Measurements from ENCODE around the gene DOCK8.

DOCK8 gene

DNA sequence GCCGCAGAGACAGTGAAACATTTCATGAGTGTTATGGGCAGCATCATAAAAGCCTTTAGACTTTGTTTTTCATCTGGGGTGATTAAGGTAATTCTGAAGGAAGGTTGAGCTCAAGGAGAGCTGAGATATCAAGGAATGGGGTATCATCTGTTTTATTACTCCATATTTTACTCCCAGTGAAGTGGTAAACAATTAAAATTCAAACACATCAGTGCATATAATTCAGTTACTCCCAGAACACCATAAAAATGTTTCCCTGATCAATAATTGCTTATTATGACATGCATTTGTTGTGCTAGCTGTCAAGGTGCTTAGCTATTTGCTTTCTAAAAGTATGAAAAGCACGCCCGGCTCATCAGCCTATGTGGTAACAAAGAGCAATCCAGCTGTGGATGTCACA lies 81.7 kb downstream of the DOCK8 start:
- H3K36me3 Mint-ChIP-seq = peaks cover 36 to 54% of the 10 kb centered on the region in 2 donors
- H3K4me1 Mint-ChIP-seq = peaks cover 26 to 45% of the 10 kb centered on the region in 2 donors
- no peaks in the 10 kb centered on the region for H3K27me3 Mint-ChIP-seq
- no peaks in the 10 kb centered on the region for H3K9me3 Mint-ChIP-seq
- H3K27ac Mint-ChIP-seq = peak overlapping the region; percentile 95
- no peak for ATAC-seq (replicated peaks)
- no peak for DNase-seq
- no peak overlapping the region for H3K4me3 Mint-ChIP-seq

DNA sequence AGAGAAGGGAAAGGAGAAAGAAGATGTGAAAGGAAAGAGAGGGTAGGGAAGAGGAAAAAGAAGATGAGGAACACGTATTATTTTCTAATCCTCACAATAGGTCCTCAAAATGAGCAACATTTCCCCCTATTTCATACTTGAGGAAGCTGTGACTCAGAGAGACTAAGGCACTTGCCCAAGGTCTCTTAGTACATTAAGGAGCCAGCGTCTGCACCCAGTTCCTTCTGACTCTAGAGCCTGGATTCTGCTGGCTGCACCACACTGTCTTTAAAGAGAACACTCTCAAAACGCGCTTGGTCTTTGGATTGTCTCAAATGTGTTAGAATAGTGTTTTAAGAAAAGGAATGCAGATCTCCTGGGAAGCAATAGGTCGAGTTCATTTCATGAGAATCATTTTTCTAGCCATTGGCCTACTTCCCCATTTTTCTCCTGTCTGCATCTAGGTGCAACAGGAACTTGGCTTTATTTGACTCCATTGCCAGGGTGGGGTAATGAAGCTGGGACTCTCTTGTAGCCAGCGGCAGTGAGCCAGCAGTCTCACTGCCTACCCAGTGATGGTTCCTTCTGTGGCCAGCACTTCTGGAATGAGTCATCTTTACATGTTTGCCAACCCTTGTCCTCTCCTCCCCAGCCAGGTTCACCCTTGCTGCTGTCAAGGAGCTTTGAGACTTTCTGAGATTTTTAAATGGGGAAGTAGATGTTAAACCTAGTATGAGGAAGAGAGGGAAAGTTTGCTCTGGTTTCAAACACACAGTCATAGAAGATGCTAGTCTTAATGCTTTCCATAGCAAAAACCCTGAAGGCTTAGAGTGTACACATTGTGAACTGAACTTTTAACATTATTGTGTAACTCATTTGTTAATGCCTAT lies 82.7 kb downstream of the DOCK8 start:
- peak; percentile 80 for DNase-seq
- Mint-ChIP-seq H3K4me1 (peaks cover 26 to 45% of the 10 kb centered on the region in 2 donors), H3K27me3 (no peaks in the 10 kb centered on the region), H3K4me3 (peak overlapping the region; percentile 59 to 70), H3K27ac (peak overlapping the region; percentile 95), H3K36me3 (peaks cover 36 to 59% of the 10 kb centered on the region in 2 donors), H3K9me3 (no peaks in the 10 kb centered on the region)
- ATAC-seq (replicated peaks) = peak; percentile 99

GRCh38 chr9:303502-303901 lies 88.8 kb downstream of the DOCK8 start:
- peaks cover 38 to 59% of the 10 kb centered on the region in 2 donors for H3K36me3 Mint-ChIP-seq

DNA sequence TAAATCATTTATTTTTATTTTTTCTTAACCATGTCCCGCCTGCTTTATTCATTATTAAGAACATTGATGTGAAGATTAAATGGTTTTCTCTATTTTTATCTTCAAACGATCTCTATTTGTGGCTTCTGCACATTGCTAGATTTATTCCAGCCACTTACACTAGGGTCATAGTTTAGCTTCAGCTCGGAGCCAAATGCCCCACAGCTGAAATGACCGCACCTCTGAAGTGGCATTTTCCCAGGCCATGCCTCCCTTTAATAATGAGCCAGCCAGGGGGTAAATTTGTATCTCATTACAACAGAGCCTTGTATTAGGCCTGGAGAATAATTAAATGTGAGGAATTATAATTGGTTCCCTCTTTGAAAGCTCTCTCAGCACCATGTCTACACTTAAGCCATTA lies 89.4 kb downstream of the DOCK8 start:
- Mint-ChIP-seq H3K36me3 (peaks cover 38 to 59% of the 10 kb centered on the region in 2 donors), H3K27ac (no peak overlapping the region), H3K4me3 (no peak overlapping the region)

More at GRCh38 chr9:303502-303901, 88.8 kb downstream of the DOCK8 start:
- Mint-ChIP-seq H3K4me1 (peaks cover 4 to 26% of the 10 kb centered on the region in 2 donors), H3K9me3 (no peaks in the 10 kb centered on the region), H3K27me3 (no peaks in the 10 kb centered on the region), H3K27ac (no peak overlapping the region), H3K4me3 (no peak overlapping the region)
- ATAC-seq (replicated peaks) = no peak
- no peak for DNase-seq

DNA sequence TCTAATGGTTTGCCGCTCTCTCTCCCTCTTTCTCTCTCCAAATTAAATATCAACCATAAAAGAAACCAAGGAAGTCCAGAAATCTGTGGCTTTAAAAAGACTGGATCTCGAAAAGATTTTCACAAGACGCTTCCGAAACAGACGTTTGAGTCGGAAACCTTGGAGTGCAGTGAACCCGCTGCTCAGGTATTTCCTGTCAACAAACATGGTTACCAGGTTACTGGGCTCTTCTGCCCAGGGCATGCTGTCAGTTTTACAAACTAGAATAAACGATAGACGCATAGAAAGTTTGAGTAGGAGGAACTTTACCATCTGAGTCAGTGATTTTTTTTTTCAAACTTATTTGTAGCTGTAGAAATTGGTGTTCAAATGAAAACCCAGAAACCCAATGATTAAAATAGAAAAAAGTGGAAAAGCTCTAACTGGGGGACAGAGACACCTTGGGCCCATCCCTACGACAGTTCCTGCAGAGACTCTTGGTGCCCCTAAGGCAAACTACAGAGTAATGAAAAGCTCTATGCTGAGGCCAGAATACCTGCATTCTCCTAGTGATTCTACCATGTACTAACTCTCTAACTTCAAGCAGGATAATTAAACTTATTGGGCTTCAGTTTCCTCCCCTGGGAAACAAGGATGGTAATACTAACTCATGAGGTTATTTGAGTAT lies 90.0 kb downstream of the DOCK8 start:
- Mint-ChIP-seq H3K4me3 (no peak overlapping the region), H3K36me3 (peaks cover 36 to 59% of the 10 kb centered on the region in 2 donors), H3K27ac (no peak overlapping the region), H3K27me3 (no peaks in the 10 kb centered on the region), H3K4me1 (peaks cover 4 to 18% of the 10 kb centered on the region in 2 donors), H3K9me3 (no peaks in the 10 kb centered on the region)
- DNase-seq (no peak), ATAC-seq (replicated peaks) (no peak)

More for the DNA sequence above, 89.4 kb downstream of the DOCK8 start:
- ATAC-seq (replicated peaks) (no peak), DNase-seq (no peak)
- Mint-ChIP-seq H3K9me3 (no peaks in the 10 kb centered on the region), H3K27me3 (no peaks in the 10 kb centered on the region), H3K4me1 (peaks cover 4 to 23% of the 10 kb centered on the region in 2 donors)

DNA sequence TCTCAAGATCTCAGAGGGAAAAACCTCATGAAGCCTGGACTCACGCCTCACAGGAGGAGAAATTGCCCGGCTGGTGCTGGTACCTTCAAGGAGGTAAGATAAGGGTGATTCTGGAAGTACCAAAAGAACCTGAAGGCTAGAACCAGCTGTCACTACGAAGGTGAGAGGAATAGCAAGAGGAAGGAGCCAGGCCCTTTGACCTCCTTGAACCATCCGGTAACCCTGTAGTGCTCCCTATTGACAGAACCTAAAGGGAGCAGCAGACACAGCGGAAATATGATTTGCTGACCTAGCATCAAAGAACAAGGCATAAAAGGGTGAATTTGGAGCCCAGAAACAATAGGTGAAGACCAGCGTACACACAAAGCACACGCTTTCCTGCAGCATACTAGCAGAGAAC lies 92.2 kb downstream of the DOCK8 start:
- no peak for DNase-seq
- peak; percentile 60 to 65 for ATAC-seq (replicated peaks)

DNA sequence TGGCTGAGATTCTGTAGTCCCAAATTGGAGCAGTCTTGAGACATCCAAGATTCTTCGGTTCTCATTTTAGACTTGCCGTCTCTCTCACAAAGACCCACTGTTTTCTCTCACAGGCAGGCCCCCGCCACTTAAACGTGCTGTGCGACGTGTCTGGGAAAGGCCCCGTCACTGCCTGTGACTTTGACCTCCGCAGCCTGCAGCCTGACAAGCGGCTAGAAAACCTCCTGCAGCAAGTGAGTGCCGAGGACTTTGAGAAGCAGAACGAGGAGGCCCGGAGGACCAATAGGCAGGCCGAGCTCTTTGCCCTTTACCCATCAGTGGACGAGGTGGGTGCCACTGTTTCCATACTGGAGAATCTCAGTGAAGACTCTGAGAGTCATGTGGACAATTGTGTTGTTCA lies 97.2 kb downstream of the DOCK8 start:
- ATAC-seq (replicated peaks) (no peak), DNase-seq (no peak)
- H3K27me3 Mint-ChIP-seq = no peaks in the 10 kb centered on the region
- no peaks in the 10 kb centered on the region for H3K9me3 Mint-ChIP-seq
- no peaks in the 10 kb centered on the region for H3K4me1 Mint-ChIP-seq
- H3K4me3 Mint-ChIP-seq = no peak overlapping the region
- peaks cover 13 to 14% of the 10 kb centered on the region in 2 donors for H3K36me3 Mint-ChIP-seq
- H3K27ac Mint-ChIP-seq = no peak overlapping the region

More for the DNA sequence above, 92.2 kb downstream of the DOCK8 start:
- Mint-ChIP-seq H3K27ac (peak overlapping the region; percentile 56), H3K36me3 (peaks cover 28 to 40% of the 10 kb centered on the region in 2 donors), H3K4me3 (no peak overlapping the region), H3K9me3 (no peaks in the 10 kb centered on the region), H3K27me3 (no peaks in the 10 kb centered on the region), H3K4me1 (peaks cover 0 to 6% of the 10 kb centered on the region in 2 donors)

DNA sequence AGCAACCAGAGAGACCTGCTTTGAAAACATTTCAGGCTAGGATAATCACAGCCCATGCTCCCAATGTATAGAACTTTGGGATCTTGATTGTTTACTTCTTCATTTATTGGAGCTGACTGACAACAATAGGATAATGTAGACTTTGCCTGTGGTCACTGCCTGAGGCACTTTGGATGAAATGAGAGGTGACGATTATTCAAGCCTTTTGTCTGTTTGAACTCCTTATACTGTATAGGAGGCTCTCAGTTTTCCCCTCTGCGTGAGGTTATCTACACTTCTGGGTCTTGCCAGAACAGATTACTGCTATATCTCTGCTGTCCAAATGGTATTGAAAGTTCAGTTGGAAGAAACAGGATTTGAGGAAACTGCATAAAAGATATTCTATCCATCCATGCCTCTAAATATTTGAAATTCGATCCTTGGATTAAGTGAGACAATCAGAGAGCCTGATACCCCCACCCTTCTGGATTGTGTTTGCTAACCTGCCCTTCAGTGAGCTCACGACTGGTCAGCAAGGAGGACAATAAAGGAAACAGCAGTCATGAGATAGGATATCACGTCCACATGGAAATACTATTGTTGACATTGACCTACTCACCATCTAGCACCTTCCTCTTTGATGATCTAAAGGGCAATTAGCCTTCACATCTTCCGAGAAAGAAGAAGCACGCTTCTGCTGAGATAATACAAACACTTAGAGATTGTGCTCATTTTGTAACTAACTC lies 98.1 kb downstream of the DOCK8 start:
- DNase-seq = no peak
- Mint-ChIP-seq H3K9me3 (no peaks in the 10 kb centered on the region), H3K36me3 (peaks cover 12 to 14% of the 10 kb centered on the region in 2 donors), H3K27me3 (no peaks in the 10 kb centered on the region), H3K4me1 (no peaks in the 10 kb centered on the region), H3K4me3 (no peak overlapping the region), H3K27ac (no peak overlapping the region)
- ATAC-seq (replicated peaks) = no peak

DNA sequence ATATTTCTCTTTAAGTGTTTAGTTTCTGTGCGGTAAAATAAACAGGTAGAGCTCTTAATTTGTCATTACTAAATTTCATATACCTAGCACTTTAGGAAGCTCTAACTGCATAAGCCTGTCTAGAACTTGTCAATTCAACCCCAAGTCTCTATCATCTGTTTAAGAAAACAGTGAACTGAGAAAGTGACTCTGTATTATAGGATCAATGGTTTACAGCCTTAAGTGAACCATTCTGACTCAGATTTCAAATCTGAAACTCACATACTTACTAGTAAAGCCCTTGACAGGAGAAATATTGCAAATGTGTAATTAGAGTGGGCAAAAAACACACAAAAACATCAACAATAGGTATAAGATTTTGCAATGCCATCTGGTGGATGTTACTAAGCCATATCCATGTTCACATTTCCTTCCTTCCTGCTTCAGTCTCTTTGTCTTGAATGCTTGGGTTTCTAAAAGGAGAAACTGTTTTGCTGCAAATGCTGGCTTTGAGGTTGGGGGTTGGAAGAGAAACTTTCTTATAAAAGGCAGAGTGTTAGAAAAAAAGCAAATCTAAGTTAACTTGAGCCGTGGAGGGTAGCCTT lies 101.8 kb downstream of the DOCK8 start:
- H3K27ac Mint-ChIP-seq = no peak overlapping the region
- ATAC-seq (replicated peaks) = no peak
- H3K36me3 Mint-ChIP-seq = peaks cover 8 to 26% of the 10 kb centered on the region in 2 donors
- no peaks in the 10 kb centered on the region for H3K27me3 Mint-ChIP-seq
- DNase-seq = no peak
- no peaks in the 10 kb centered on the region for H3K9me3 Mint-ChIP-seq
- no peaks in the 10 kb centered on the region for H3K4me1 Mint-ChIP-seq
- no peak overlapping the region for H3K4me3 Mint-ChIP-seq

- no peaks in the 10 kb centered on the region for H3K4me1 Mint-ChIP-seq
- H3K27me3 Mint-ChIP-seq = no peaks in the 10 kb centered on the region
- no peak overlapping the region for H3K4me3 Mint-ChIP-seq
- no peaks in the 10 kb centered on the region for H3K9me3 Mint-ChIP-seq
- ATAC-seq (replicated peaks) = no peak
- no peak overlapping the region for H3K27ac Mint-ChIP-seq
- peaks cover 4 to 30% of the 10 kb centered on the region in 2 donors for H3K36me3 Mint-ChIP-seq
- DNase-seq = no peak
Measured at GRCh38 chr9:318646-319045, 104.0 kb downstream of the DOCK8 start.

DNA sequence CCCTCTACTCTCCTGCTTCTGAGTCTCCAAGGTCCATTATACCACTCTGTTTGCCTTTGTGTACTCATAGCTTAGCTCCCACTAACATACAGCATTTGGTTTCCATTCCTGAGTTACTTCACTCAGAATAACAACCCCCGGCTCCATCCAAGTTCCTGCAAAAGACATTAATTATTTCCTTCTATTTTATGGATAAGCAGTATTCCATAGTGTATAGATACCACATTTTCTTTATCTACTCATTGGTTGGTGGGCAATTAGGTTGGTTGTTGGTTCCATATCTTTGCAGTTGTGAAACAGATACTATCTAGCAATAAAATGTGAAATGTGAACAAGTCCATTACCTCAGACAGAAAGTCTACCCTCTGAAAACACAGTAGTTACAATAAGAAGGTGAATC lies 110.3 kb downstream of the DOCK8 start:
- Mint-ChIP-seq H3K4me1 (peaks cover 0 to 1% of the 10 kb centered on the region in 2 donors), H3K9me3 (no peaks in the 10 kb centered on the region), H3K27ac (peak overlapping the region; percentile 6), H3K4me3 (no peak overlapping the region), H3K36me3 (peaks cover 18 to 39% of the 10 kb centered on the region in 2 donors), H3K27me3 (no peaks in the 10 kb centered on the region)
- DNase-seq = no peak
- ATAC-seq (replicated peaks) = no peak

DNA sequence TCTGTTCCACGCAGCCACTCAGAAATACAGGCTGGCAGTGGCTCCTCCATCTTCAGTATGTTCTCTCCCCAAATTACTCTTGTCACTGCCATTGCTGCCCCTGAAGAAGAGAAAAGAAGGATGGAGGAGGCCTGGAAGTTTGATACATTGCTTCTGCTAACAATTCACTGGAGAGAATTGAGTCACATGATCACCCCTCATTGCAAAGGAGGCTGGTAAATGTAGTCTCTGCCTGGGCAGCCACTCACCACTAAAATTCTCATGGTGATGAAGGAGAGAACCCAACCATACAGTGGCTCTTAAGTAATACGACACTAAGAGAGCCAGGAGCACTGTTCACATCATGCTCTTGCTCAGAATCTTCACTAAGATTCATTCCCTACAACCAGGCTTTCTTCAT lies 112.0 kb downstream of the DOCK8 start:
- DNase-seq (no peak), ATAC-seq (replicated peaks) (no peak)
- peak overlapping the region; percentile 54 for H3K27ac Mint-ChIP-seq
- H3K4me1 Mint-ChIP-seq = peaks cover 0 to 1% of the 10 kb centered on the region in 2 donors
- H3K27me3 Mint-ChIP-seq = no peaks in the 10 kb centered on the region
- H3K36me3 Mint-ChIP-seq = peaks cover 18 to 50% of the 10 kb centered on the region in 2 donors
- no peaks in the 10 kb centered on the region for H3K9me3 Mint-ChIP-seq
- H3K4me3 Mint-ChIP-seq = no peak overlapping the region

- Mint-ChIP-seq H3K4me1 (peaks cover 0 to 1% of the 10 kb centered on the region in 2 donors), H3K36me3 (peaks cover 20 to 57% of the 10 kb centered on the region in 2 donors), H3K27ac (no peak overlapping the region), H3K9me3 (no peaks in the 10 kb centered on the region), H3K4me3 (no peak overlapping the region), H3K27me3 (no peaks in the 10 kb centered on the region)
- ATAC-seq (replicated peaks) (no peak), DNase-seq (no peak)
Measured at GRCh38 chr9:328453-328852, 113.8 kb downstream of the DOCK8 start.

- H3K27ac Mint-ChIP-seq = no peak overlapping the region
- no peaks in the 10 kb centered on the region for H3K27me3 Mint-ChIP-seq
- peaks cover 0 to 1% of the 10 kb centered on the region in 2 donors for H3K4me1 Mint-ChIP-seq
- H3K9me3 Mint-ChIP-seq = no peaks in the 10 kb centered on the region
- H3K36me3 Mint-ChIP-seq = peaks cover 30 to 58% of the 10 kb centered on the region in 2 donors
- DNase-seq = no peak
- no peak for ATAC-seq (replicated peaks)
- no peak overlapping the region for H3K4me3 Mint-ChIP-seq
Measured at GRCh38 chr9:331197-331596, 116.5 kb downstream of the DOCK8 start.

Data from stimulated activated naive B cell treated with anti-CD40 and anti-IgM and Interleukin-4, amounts not matched to agents 10 μg/mL and 1 μg/mL and 100 μg/mL, for 72 hours (primary cell).